Esophagus squamous epithelium (tissue), 4 donors: Measurements from ENCODE around the gene SLITRK5.

Experiments used
- CTCF ChIP-seq, 6 experiments: fragments of 450-650 bp in 4 of 6; fragments of 200-600 bp in 2 of 6; sonication (generic) in 2 of 6; IDR thresholded peaks; one replicate each; pipeline ENCODE4 v1.5.1; 2016 to 2019; ENCODE audit warnings: antibody characterized with exemption in 6 of 6, mild to moderate bottlenecking in 4 of 6, moderate library complexity in 4 of 6
- POLR2A ChIP-seq, 4 donors: fragments of 450-650 bp; IDR thresholded peaks; one replicate each; pipeline ENCODE4 v1.6.1; 2017; ENCODE audit warnings: antibody characterized with exemption in 4 of 4, mild to moderate bottlenecking in 4 of 4, moderate library complexity in 3 of 4

DNA sequence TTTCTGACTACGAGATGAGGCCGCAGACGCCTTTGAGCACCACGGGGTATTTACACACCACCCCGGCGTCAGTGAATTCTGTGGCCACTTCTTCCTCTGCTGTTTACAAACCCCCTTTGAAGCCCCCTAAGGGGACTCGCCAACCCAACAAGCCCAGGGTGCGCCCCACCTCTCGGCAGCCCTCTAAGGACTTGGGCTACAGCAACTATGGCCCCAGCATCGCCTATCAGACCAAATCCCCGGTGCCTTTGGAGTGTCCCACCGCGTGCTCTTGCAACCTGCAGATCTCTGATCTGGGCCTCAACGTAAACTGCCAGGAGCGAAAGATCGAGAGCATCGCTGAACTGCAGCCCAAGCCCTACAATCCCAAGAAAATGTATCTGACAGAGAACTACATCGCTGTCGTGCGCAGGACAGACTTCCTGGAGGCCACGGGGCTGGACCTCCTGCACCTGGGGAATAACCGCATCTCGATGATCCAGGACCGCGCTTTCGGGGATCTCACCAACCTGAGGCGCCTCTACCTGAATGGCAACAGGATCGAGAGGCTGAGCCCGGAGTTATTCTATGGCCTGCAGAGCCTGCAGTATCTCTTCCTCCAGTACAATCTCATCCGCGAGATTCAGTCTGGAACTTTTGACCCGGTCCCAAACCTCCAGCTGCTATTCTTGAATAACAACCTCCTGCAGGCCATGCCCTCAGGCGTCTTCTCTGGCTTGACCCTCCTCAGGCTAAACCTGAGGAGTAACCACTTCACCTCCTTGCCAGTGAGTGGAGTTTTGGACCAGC, 5.3 kb downstream of the SLITRK5 start:
- no peak for TF ChIP-seq CTCF (IDR thresholded peaks at IDR 0.05)
- no peak for TF ChIP-seq POLR2A (IDR thresholded peaks at IDR 0.05)
